Heart right ventricle (tissue), 12 donors: ENCODE data around the gene SPDYE16. TPM values are rescaled to one million over a fixed set of nuclear protein-coding genes. Genes with fewer than 3 reads are reported as not detected.

Experiments used
- polyA plus RNA-seq, 2 donors: library from polyadenylated mRNA; stranded (reverse); fragments of 200-250 nt; gene quantifications; one replicate each; pipeline ENCODE4 v1.2.3, GENCODE V29; 2013
- total RNA-seq, 10 donors: library from RNA; stranded (reverse); fragmentation: NEBNext Ultra II Directional in 3 of 10; extraction: Animal tissue kit (Norgen Biotek cat#: 25700) in 3 of 10; gene quantifications; one replicate each; pipeline versions ENCODE4 v1.2.1 to v1.2.4, GENCODE V29; 2021 to 2023
- donor health status: ischemic (EF 13 %, LVEDD 7.1; RV severe dilation, severe dysfunction).
- donor health status: healthy with polysubstance abuse.
- donor health status: DM: no; HTN: yes; CAD: no.
- donor health status: DM: no; HTN: no; CAD: no.
- donor health status: ischemic (EF 25% LVEDD 6.9; RV normal size, moderate dysfunction).
- donor health status: ischemic (EF 25% LVEDD 5.7; RV mildly dilated, moderate dysfunction).
- donor health status: healthy.
- donor health status: nonischemic (EF 11% LVEDD 7.7; RV severe dilation, severe dysfunction).
- donor health status: DM: yes; HTN: yes; CAD: no.
- donor health status: PGD.
- donor health status: ischemic (EF 29% LVEDD 5.4; RV normal size, mild dysfunction).
- donor health status: nonischemic (EF 23%, LVEDD 6.1; RV moderate dilation, normal function).

SPDYE16 gene
- total and polyA plus RNA-seq, 12 donors, result 0.06 to 0.57 (median 0.22) TPM; not detected in 7

Other genes with a start within 250 kb of the SPDYE16 start
- gene HSPB1, start 240.6 kb downstream of the SPDYE16 start, total RNA-seq, result 1,000 to 10,000 TPM; 1,266 to 2,631 (median 2,034) TPM
- 1,000 to 10,000 TPM; 2,522 to 6,886 TPM for gene HSPB1, start 240.6 kb downstream of the SPDYE16 start, polyA plus RNA-seq
- 100 to 1,000 TPM; 193 to 262 (median 207) TPM for gene YWHAG, start 184.3 kb downstream of the SPDYE16 start, total RNA-seq
- gene YWHAG, start 184.3 kb downstream of the SPDYE16 start, polyA plus RNA-seq, result 10 to 100 TPM; 63.7 to 88.0 TPM
- 1 to 10 TPM in 3 of 10 donors, under 1 TPM in 7; 0.24 to 1.3 (median 0.65) TPM for gene SSC4D, start 133.6 kb downstream of the SPDYE16 start, total RNA-seq
- 1 to 10 TPM in 1 of 2 donors, under 1 TPM in 1; 0.99 to 1.9 TPM for gene SSC4D, start 133.6 kb downstream of the SPDYE16 start, polyA plus RNA-seq
- 1 to 10 TPM in 4 of 10 donors, not detected in 6; 1.3 to 5.7 (median 1.4) TPM for gene ZP3, start 118.3 kb downstream of the SPDYE16 start, total RNA-seq
- gene ZP3, start 118.3 kb downstream of the SPDYE16 start, polyA plus RNA-seq, result 1 to 10 TPM in 1 of 2 donors, under 1 TPM in 1; 0.77 to 4.2 TPM
- 10 to 100 TPM in 2 of 10 donors, 1 to 10 TPM in 8; 5.8 to 11.4 (median 8.1) TPM for gene DTX2, start 81.6 kb downstream of the SPDYE16 start, total RNA-seq
- 10 to 100 TPM; 11.2 to 23.4 TPM for gene DTX2, start 81.6 kb downstream of the SPDYE16 start, polyA plus RNA-seq
- 1 to 10 TPM in 1 of 10 donors, under 1 TPM in 7, not detected in 2; 0.24 to 2.7 (median 0.65) TPM for gene UPK3B, start 32.7 kb downstream of the SPDYE16 start, total RNA-seq
- under 1 TPM in 1 of 2 donors, not detected in 1; 0.09 TPM for gene UPK3B, start 32.7 kb downstream of the SPDYE16 start, polyA plus RNA-seq
- 10 to 100 TPM in 2 of 10 donors, 1 to 10 TPM in 8; 3.5 to 14.9 (median 6.2) TPM for gene POMZP3, start 84.0 kb upstream of the SPDYE16 start, total RNA-seq
- gene POMZP3, start 84.0 kb upstream of the SPDYE16 start, polyA plus RNA-seq, result 10 to 100 TPM in 1 of 2 donors, 1 to 10 TPM in 1; 9.9 to 14.5 TPM